ENCODE data around the gene HIVEP1.

Gene HIVEP1

DNA sequence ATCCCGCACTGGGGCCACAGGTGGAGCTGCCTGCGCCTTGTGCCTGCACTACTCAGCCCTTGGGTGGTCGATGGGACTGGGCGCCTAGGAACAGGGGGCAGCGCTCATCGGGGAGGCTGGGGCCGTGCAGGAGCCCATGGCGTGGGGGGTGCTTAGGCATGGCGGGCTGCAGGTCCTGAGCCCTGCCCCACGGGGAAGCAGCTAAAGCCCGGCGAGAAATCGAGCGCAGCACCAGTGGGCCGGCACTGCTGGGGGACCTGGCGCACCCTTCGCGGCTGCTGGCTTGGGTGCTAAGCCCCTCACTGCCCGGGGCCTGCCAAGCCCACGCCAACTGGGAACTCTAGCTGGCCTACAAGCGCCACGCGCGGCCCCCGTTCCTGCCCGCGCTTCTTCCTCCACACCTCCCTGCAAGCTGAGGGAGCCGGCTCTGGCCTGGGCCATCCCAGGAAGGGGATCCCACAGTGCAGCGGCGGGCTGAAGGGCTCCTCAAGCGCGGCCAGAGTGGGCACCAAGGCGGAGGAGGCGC is 5.8 kb downstream of the HIVEP1 start:
- no peak overlapping the region for H3K4me3 ChIP-seq (ENCODE audit: low read depth, low read length)
- TF ChIP-seq, protein P1, sequence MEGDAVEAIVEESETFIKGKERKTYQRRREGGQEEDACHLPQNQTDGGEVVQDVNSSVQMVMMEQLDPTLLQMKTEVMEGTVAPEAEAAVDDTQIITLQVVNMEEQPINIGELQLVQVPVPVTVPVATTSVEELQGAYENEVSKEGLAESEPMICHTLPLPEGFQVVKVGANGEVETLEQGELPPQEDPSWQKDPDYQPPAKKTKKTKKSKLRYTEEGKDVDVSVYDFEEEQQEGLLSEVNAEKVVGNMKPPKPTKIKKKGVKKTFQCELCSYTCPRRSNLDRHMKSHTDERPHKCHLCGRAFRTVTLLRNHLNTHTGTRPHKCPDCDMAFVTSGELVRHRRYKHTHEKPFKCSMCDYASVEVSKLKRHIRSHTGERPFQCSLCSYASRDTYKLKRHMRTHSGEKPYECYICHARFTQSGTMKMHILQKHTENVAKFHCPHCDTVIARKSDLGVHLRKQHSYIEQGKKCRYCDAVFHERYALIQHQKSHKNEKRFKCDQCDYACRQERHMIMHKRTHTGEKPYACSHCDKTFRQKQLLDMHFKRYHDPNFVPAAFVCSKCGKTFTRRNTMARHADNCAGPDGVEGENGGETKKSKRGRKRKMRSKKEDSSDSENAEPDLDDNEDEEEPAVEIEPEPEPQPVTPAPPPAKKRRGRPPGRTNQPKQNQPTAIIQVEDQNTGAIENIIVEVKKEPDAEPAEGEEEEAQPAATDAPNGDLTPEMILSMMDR (IDR thresholded peaks at IDR 0.05; ENCODE audit: insufficient read depth, low read length, missing control alignments): no peak
- ChIA-PET CTCF (no interaction called here), POLR2A (no interaction called here)
- DNase-seq (ENCODE audit: low read depth, low spot score): no peak

DNA sequence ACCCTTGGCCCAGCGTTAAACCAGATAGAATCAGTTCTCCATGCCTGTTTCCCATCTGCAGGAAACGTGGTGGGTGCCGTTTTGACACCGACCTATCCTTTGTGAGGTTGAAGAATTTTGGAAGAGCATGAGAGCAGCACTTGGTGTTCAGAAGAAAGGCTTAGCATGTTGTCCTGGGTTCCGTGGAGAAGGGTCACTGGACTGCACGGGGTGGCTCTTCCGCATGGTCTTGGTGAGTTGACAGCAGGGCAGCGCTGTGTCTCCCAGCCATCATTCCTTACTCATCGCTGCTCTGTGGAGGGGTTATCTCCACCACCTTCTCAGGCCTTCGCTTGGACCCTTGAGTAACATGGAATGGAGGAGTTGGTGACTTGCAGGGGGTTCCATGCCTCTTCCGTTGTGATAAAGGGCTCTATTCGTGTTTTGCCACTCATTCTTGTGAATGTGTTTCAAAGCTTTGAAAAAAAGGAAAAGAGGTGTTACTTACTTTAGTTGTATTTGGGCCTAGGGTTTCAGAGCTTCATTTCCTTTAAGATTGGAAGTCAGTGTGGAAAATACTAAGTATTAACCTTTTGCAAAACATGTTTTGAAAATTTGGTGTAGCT is 8.2 kb downstream of the HIVEP1 start:
- H3K4me3 ChIP-seq (ENCODE audit: low read depth, low read length): no peak overlapping the region
- DNase-seq (ENCODE audit: low read depth, low spot score): no peak
- CTCF ChIA-PET: no interaction called here
- TF ChIP-seq, protein P1 (IDR thresholded peaks at IDR 0.05; ENCODE audit: insufficient read depth, low read length, missing control alignments): no peak
- POLR2A ChIA-PET: interaction anchor here (0.6 kb wide), 1 partner anchor 426 kb away, joined by 4 read pairs; no protein-coding TSS in a partner anchor

DNA sequence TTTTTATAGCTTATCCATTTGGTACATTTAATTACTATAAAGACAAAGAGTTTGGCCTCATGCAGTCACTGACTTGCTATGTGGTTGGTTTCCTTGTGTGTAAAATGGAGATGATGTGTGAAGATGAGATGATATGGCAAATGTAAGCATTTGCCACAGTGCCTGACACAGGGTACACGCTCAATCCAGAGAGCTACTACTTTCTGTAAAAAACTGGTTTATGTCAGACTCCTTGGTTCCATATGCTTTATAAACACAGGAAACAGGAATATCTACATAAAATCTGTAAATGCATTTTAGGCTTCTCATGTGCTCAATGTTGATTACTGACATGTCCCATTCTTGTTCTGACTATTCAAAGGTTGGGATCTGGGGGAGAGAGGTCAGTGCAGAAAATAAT is 10.4 kb downstream of the HIVEP1 start:
- TF ChIP-seq, protein P1 (IDR thresholded peaks at IDR 0.05; ENCODE audit: insufficient read depth, low read length, missing control alignments): no peak
- ChIA-PET CTCF (interaction anchor here (0.8 kb wide), 1 partner anchor 366 kb away, joined by 3 read pairs; no protein-coding TSS in a partner anchor), POLR2A (interaction anchor here (1.4 kb wide), 1 partner anchor 8 kb away, joined by 5 read pairs; no protein-coding TSS in a partner anchor)
- DNase-seq (ENCODE audit: low read depth, low spot score): no peak
- H3K4me3 ChIP-seq (ENCODE audit: low read depth, low read length): no peak overlapping the region

DNA sequence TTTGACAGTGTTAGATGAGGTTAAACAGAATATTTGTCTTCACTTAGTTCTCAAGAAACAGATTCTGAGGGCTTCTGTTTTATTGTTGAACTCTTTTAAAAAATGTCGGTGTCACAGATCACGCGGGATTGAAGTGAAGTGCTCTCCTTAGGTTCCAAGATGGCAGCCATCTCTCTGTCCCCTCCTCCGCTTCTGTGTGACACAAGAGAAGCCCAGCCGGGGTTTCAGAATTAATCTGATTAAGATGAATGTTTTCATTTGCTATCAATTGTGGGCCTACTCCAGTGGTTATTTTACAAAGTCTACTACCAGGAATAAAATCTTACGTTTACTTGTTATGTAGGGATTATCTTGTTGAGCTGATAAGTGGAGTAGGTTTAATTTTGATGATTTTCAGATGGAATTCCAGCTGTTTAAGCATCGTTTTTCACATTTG is 10.9 kb downstream of the HIVEP1 start:
- CTCF ChIA-PET: interaction anchor here (0.7 to 3.2 kb wide), 2 partner anchors 9 to 439 kb away, joined by 3 to 14 read pairs; no protein-coding TSS in a partner anchor
- POLR2A ChIA-PET: interaction anchor here (1.4 kb wide), 1 partner anchor 9 kb away, joined by 5 read pairs; no protein-coding TSS in a partner anchor
- no peak overlapping the region for H3K4me3 ChIP-seq (ENCODE audit: low read depth, low read length)
- no peak for DNase-seq (ENCODE audit: low read depth, low spot score)
- TF ChIP-seq, protein P1 (IDR thresholded peaks at IDR 0.05; ENCODE audit: insufficient read depth, low read length, missing control alignments): no peak

DNA sequence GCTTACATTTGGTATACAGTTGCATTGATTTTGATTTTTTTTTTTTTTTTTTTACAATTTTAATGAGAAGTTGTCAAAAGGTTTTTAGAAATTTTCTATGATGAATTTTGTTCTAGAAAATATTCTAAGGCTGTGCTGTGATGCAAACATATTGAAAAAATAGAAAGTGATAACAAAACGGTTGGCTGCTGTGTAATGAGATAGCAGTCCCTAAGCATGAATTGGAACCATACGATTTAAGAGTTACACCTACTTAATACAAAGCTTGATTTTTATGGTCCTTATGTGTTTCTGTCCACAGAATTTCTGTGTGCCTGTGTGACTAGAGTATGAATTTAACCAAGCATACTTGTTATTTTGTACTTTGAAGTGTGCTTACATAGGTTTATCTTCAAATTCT is 12.1 kb downstream of the HIVEP1 start:
- ChIA-PET POLR2A (no interaction called here), CTCF (interaction anchor here (1.1 to 3.2 kb wide), 2 partner anchors 10 to 15 kb away, joined by 4 to 14 read pairs; no protein-coding TSS in a partner anchor)
- no peak for DNase-seq (ENCODE audit: low read depth, low spot score)
- TF ChIP-seq, protein P1 (IDR thresholded peaks at IDR 0.05; ENCODE audit: insufficient read depth, low read length, missing control alignments): no peak
- no peak overlapping the region for H3K4me3 ChIP-seq (ENCODE audit: low read depth, low read length)

DNA sequence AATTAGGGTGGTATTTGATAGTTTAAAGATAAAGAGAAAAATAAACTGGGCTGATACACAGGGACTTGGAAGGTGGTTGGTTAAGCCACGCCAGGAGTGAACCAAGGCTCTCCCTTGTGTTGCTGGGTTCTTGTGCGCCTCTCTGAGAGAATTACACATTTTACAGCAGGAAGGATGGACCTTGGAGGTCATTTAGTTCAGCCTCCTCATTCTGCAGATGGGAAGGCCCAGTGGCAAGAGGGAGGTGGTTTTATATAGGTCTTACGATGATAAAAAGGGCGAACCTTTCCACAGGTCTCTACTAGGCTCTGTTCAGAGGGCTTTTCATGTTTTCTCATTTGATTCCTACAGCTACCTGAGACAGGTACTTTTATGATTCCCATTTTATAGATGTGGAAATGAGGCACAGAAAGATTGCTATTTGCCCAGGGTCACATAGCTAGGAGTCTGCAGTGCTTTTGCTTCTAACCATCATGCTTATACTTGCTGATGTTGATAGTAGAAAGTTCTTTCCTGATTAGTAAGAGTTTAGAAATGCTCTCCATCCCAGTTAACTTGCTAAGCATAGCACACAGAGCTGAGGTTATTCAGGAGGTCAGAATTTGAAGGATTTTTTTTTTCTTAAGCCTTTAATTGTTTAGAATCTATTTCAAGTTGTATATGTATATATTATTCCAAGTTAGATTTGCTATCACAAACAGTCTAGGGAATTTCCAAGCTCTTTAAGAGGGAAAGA is 12.8 kb downstream of the HIVEP1 start:
- ChIA-PET POLR2A (interaction anchor here (0.7 kb wide), 1 partner anchor 11 kb away, joined by 5 read pairs; no protein-coding TSS in a partner anchor), CTCF (interaction anchor here (1.1 to 3.2 kb wide), 3 partner anchors 11 to 31 kb away, joined by 4 to 14 read pairs (median 4); no protein-coding TSS in a partner anchor)
- H3K4me3 ChIP-seq (ENCODE audit: low read depth, low read length): no peak overlapping the region
- DNase-seq (ENCODE audit: low read depth, low spot score): peak; percentile 76
- TF ChIP-seq, protein P1 (IDR thresholded peaks at IDR 0.05; ENCODE audit: insufficient read depth, low read length, missing control alignments): no peak
